GM19239 (cell line): ENCODE results near the gene TEF.

Source experiments
- DNase-seq: peaks from one replicate; pipeline ENCODE4 v3.0.0; 2011; ENCODE audit warnings: low spot score; ENCODE audit not compliant: insufficient read length
- FAIRE-seq: peaks from 2 replicates; lab custom pipeline; 2011; peaks lifted over from hg19 to GRCh38; lab: Jason Lieb, UNC

Gene TEF, protein sequence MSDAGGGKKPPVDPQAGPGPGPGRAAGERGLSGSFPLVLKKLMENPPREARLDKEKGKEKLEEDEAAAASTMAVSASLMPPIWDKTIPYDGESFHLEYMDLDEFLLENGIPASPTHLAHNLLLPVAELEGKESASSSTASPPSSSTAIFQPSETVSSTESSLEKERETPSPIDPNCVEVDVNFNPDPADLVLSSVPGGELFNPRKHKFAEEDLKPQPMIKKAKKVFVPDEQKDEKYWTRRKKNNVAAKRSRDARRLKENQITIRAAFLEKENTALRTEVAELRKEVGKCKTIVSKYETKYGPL

DNA sequence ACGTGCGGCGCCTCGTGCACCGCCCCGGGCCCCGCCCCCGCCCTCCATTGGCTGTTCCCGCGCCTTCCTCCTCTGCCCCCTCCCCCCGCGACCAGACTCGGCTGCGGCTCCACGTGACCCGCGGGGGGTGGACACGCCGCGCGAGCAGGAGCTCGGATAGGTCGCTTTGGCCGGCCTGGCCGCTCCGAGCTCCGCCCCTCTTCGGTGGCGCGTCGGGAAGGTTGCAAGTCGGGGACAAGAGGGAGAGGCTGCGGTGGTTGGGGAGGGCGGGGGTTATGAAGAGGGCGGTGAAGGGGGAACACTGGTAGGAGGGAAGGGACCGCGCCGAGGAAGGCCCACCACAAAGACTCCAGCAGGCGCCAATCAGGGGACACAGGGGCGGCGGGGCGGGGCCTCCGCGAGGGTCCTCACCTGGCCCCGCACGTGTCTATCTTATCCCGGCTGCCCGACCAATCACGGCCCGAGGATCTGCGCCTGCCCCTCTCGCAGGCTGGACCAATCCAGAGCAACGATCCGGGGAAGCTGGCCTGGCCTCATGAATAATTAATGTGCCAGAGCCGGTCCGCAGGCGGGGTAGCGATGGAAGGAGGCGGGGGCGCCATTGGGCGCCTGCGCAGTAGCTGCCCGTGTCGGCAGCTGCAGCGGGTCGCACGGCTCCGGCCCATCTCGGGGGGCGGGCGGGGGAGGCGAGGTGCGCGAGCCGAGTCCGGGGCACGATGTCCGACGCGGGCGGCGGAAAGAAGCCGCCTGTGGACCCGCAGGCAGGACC, at the start of gene TEF:
Gene TEF, plus strand, starts transcription at position 614 of the 769 bp plus-strand sequence. Its CDS starts 103 bp downstream, at position 717.
- FAIRE-seq (peak; percentile 99), DNase-seq (peak; percentile 97)

DNA sequence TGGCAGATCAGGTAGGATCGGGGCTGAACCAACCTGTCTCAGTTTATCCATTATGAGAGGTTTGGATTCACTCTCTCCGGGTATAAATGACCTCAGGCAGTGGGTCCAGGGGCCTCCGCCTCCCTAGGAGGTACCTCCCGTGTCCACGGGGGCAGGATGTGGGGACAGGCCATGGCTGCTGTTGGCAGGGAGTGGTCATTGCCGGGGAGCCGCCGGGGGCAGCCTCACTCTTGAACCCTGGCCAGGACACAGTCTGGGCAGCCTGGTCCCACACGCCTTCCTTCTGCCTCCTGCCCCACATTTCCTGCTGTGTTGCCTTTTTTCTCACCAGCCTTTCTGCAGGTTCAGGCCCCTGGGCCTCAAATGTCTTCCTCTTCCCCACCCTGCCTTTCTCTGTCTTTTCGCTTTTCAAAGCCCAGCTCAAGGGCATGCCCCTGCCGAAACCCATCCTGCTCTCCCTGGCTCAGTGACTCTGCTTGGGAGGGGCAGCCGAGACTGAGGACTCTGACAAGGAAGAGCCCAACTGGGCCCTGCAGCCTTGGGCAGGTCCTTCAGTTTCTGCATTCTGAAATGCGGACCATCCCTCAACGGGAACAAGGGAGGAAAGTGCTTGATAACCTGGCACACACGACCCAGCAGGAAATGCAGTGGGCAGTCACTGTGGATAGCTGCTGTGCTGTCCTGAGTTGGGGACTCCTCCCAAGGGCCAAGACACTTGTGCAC, 49.4 kb upstream of the TEF start:
- DNase-seq (no peak), FAIRE-seq (no peak)

DNA sequence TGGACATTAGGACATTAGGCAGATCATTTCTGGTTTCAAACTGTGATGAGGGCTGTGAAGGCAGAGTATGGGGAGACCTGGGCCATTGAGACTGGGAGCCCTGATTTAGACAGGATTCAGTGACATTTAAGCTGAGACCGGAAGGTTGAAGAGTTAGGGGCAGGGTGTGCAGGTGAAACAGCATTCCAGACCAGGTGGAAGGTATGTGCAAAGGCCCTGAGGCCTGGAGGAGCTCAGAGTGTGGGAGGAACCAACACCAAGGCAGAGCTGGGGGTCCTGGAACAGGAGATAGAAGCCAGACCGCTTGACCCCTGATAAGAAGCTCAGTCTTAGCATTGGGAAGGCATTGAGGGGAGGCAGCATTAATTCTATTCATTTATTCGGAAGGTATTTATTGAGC, 47.9 kb upstream of the TEF start:
- DNase-seq (no peak), FAIRE-seq (no peak)

DNA sequence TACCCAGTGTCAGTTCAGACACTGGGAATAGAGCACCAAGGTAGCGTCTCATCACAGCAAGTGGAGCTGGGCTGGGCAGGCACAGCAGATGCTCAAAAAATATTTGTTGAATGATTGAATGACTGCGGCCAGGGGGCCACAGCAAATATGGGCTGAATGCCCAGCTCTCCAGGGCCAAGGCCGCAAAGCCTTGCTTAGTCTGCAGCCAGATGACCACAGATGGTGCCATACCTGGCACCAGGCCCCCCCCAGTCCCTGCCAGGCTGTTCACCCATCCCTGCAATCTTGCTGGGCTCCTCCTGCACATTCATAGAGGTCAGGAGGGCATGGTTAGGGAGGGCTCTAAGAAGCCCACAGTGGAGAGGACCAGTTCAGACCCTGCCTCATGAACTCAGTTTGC, 47.5 kb upstream of the TEF start:
- no peak for DNase-seq
- no peak for FAIRE-seq

DNA sequence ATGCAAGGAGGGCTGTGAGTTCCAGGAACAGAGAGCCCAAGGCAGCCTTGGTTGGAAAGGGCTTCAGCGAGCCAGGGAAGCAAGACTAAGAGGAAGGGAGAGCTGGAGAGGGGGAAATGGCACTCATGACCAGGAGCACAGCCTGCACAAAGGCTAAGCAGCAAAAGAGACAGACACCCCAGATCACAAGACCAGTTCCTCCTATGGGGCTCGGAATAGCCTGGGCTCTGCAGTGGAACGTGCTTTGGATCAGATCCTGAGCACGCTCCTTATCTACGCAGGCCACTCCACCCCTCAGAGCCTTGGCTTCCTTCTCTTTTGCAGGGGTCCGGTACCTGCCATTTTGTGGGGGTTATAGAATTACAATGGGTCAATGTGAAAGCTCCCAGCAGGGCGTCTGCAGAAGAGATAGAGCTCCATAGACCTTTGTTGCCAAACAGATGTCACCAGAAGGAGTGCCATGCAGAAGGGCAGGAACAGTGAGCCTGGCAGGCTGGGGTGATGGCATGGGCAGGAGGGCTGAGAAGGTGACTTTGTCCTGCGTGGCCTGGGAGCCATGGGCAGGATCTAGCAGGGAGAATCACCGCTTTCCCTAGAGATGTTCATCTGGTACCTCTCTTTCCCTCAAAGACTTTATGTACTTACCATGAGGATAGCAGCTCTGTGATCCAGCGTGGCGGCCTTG, 46.6 kb upstream of the TEF start:
- FAIRE-seq (no peak), DNase-seq (no peak)

DNA sequence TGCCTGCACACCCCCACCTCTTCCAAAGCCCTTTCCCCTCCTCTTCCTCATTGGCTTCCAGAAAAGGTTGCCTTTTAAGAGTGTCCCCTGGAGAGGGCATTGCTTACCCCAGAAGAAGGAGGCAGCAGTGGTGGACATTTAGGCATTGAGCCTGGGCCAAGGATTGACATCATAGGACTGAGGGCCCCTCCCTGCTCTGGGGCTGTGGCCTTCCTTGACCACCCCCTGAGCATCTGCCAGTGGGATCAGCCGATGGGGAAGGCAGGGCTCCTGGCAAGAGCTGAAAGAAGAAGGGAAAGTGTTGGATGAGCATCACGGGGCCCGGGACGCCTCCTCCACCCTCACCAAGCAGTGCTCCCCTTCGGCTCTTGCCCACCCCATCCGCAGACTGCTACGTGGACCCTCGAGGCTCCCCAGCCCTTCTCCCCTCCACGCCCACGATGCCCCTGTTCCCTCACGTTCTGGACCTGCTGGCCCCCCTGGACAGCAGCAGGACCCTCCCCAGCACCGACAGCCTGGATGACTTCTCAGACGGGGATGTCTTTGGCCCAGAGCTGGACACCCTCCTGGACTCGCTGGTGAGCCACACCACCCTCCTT, 43.0 kb upstream of the TEF start:
- FAIRE-seq, result no peak
- no peak for DNase-seq

DNA sequence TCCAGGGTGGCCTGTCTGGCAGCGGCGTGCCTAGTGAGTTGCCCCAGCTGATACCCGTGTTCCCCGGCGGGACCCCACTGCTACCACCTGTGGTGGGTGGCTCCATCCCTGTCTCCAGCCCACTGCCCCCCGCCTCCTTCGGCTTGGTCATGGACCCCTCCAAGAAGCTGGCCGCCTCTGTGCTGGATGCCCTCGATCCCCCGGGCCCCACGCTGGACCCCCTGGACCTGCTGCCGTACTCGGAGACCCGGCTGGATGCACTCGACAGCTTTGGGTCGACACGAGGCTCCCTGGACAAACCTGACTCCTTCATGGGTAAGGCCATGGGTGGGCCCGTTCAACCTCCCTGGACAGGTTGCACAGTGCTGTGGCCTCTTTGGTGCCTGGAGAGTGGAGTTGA, 41.9 kb upstream of the TEF start:
- no peak for FAIRE-seq
- DNase-seq, result no peak

DNA sequence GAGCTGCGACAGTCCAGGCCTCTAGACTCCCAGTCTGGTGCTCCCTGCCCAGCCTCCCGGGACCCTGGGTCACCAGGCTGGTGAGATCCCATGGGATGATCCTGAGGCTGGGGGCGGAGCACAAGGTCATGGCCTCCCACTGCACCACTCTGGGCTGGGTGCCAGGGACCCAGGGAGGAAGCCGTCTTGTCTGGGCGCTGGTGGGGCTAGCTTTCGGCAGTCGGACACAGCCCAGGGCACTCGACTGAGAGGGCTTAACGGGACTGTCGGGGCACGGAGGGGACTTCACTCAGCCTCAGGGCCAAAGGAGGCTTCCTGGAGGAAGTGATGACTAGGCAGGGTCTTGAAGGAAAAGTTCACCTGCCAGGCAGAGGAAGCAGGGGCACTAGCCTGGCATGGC, 41.4 kb upstream of the TEF start:
- no peak for FAIRE-seq
- DNase-seq, result no peak

DNA sequence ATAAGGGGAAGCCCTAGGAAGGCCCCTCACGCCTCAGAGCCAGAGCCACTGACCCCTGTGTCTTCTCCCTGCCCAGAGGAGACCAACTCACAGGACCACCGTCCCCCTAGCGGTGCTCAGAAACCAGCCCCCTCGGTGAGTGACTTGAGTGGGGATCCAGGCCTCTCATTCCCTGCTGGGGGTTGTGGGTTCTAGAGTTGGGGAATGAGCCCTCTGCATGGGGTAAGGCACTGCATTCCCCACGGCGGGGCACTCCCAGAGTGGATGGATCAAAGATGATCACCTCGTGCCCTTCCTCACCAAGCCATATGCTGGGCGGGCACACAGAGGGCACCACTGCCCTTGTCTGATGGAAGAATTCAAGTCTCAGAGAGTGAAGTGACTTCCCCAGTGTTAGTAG, 40.7 kb upstream of the TEF start:
- no peak for FAIRE-seq

DNA sequence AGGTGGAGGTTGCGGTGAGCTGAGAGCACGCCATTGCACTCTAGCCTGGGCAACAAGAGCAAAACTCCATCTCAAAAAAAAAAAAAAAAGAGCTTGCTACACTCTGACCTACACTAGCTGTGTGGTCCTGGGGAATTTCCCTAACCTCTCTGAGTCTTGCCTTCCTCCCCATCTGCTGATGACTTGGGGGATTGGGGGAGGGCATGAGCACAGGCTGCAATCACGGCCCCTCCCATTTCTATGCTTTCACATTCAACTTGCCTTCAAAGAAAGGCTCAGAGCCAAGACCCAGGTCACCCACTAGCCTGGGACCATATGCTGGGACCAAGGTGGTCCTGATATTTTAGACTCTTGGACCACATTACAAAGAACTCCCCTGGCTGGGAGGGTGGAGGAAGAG, 39.8 kb upstream of the TEF start:
- FAIRE-seq (no peak), DNase-seq (no peak)

More for the DNA sequence above, 40.7 kb upstream of the TEF start:
- no peak for DNase-seq

DNA sequence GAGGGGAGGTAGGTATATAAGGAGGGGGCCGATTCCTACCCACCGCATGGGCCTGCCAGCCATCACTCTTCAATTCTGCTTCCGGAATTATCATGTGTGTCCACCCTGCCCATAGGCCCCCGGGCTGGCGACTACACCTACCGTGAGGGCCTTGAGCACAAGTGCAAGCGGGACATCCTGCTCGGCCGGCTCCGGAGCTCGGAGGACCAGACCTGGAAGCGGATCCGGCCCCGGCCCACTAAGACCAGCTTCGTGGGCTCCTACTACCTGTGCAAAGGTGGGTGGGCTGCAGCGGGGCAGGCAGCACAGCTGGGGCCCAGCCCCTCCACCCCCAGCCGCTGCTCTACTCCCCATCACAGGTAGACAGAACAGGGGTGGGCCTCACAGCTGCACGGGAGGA, 38.4 kb upstream of the TEF start:
- FAIRE-seq (no peak), DNase-seq (no peak)

DNA sequence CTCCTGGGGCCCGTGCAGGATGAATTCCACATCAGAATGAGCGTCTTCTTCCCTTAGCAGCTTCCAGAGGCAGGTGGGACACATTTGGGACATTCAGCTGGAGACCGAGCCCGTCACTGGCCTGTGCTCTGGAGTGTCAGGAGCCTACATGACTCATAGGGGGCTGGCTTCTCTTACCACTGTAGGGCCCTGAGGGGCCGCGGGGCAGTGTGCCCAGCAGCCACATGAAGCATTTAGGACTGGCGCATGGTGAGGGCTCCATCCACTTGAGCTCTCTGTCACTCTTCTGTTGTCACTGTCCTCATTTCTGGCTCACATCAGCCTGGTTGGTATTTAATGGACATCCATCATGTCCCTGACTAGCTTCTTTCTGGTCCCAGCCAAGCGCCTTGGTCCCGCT, 38.0 kb upstream of the TEF start:
- DNase-seq (no peak), FAIRE-seq (no peak)

DNA sequence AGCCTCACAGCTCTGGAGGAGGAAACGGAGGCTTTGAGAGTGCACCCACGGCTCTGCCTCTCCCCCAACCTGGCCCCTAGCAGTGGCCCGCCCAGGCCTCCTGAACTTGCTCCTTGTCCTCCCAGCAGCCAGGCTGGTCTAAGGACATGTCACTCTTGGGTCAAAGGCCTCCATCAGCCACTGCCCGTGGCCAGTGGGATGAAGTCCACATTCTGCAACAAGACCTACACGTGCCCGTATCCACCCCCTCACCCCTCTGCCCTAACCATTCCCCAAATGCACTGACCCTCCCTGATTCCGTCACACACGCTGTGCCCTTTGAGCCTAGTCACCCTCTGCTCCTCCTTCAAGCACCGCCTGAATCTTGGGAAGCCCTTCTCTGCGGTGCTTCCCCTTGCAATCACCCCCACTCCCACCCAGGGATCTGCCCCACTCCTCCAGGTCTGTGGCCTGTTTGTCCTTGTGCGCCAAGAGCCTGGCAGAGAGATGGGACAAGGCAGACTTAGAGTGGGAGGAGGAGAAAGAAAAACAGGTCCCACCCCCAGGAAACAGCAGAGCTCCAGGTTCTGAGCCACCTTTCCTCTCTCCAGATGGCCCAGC, 37.5 kb upstream of the TEF start:
- DNase-seq (no peak), FAIRE-seq (no peak)

DNA sequence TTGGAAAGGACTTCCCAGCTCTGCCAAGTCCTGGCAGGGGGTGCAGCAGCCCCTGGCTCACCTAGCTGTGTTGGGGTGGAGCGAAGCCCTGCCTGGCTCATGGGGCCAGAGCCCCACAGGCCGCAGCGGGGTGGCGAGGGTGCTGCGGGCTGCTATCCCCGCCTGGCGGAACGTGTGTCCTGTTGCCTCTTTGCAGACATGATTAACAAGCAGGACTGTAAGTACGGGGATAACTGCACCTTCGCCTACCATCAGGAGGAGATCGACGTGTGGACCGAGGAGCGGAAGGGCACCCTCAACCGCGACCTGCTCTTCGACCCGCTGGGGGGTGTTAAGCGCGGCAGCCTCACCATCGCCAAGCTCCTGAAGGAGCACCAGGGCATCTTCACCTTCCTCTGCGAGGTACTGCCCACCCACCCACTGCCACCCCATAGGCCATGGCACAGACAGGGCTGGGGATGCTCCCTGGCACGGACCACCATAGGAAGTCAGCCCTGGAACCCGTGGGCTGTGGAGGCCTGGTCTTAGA, 35.9 kb upstream of the TEF start:
- no peak for FAIRE-seq
- DNase-seq, result no peak

DNA sequence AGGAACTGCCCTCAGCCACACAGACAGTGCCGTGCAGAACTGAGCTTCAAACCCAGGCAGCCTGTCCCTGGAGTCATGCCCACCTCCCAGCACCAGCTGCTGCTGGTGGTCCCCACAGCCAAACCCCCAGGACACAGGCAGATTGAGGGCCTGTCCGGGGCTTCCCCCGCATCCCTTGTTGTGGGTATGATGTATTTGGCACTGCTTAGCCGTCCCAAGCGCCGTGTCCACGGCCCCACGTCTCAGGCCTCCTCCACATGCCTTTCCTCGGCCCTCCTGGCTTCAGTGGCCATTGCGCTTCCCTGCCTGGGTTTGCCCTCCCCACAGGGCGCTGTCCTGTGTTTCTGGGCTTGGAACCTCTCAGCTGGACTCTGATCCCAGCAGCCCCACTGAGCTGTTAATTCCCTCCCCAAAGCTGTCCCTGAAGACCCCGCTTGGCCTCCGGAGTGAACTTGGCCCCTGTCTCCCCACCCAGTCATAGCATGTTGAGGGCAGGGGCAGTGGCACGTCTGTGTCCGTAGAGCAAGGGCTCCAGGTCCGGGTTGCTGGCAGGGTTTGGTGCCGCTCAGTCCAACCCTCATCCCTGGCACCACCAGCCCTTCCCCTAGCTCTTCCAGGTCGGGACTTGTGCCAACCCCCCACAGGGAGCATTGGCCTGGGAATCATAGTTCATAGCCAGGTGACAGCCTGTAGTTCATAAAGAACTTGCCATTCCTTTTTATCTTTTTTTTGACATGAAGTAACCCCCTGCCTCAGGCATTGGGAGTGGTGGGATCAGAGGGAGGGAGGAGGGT, 34.5 kb upstream of the TEF start:
- DNase-seq (no peak), FAIRE-seq (no peak)

DNA sequence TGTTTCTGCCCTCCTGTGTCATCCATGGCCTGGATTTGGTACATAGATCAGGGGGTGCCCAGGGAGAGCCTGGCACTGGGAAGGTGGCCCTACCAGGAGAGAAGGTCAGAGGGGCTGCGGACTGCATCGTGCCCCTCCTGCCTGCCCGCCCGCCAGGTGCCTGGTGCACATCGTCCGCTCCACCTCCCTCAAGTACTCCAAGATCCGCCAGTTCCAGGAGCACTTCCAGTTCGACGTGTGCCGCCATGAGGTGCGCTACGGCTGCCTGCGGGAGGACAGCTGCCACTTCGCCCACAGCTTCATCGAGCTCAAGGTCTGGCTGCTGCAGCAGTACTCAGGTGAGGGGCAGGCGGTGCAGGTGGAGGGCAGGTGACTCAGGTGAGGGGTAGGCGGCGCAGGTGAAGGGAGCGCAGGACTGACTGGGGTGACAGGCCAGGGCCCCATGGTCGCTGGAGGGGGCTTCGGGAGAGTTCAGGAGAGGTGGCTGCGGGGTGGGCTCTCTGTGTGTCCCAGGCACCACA, 32.7 kb upstream of the TEF start:
- FAIRE-seq (no peak), DNase-seq (no peak)

DNA sequence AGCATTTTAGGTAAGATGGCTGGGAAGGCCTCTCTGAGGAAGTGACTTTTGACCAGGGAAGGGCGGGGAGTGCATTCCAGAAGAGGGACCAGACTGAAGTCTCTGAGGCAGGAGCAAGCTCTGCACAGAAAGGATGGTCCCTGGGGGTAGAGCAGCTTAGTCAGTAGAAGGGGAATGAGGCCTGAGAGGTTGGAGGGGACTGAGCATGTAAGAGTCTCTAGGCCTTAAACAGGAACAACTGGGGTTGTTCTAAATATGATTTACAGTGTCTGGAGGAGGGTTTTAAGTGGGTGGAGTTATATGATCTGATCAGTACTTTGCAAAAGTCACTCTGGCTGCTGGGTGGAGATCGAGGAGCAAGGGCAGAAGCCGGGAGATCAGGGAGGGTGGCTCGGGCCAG, 31.7 kb upstream of the TEF start:
- DNase-seq, result no peak
- FAIRE-seq, result no peak

DNA sequence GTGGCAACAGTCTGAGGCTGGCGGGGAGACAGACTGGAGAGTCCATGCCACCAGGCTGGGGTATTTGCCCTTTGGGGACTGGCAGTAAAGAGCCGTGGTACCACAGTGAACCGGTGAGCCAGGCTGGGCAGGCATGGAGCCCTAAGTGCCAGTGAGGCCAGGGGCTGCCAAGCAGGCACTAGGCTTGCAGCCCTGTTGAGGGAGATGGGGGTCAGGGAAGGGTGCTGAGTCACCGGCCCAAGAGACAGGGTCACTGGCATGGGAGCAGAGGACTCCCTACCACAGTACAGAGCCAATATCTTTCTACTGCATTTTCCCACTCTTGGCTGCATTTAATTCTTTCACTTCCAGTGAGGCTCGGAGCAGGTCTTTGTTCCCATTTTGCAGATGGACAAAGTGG, 30.7 kb upstream of the TEF start:
- FAIRE-seq (no peak), DNase-seq (no peak)

DNA sequence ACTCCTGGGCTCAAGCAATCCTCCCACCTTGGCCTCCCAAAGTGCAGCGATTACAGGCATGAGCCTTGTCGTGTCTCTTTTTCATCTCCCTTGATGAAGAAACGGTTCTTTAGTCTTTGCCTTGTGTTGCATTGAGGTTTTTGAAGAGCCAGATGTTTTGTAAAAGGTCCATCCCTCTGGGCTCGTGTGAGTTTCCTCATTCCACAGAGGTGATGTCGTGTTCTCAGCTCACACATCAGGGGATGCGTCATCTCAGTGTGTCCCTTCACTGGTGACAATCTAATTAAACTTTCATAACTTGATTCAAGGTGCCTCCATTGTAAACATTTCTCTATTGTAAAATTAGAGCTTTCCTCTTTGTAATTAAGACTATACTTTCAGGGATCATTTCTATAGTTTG, 29.7 kb upstream of the TEF start:
- no peak for FAIRE-seq
- DNase-seq, result no peak
